GM10266 (cell line): ENCODE measurements around the gene ATP8B2.

Source experiments
- DNase-seq: peaks from one replicate; pipeline ENCODE4 v3.0.0; 2012; ENCODE audit errors: extremely low spot score
- TF ChIP-seq, protein P1 (sequence below): IDR thresholded peaks from 2 replicates; pipeline ENCODE4 v1.5.1; 2012; ENCODE audit warnings: mild to moderate bottlenecking, low read depth; ENCODE audit not compliant: control insufficient read depth, insufficient read depth; ENCODE audit errors: missing control alignments

The ATP8B2 gene

DNA sequence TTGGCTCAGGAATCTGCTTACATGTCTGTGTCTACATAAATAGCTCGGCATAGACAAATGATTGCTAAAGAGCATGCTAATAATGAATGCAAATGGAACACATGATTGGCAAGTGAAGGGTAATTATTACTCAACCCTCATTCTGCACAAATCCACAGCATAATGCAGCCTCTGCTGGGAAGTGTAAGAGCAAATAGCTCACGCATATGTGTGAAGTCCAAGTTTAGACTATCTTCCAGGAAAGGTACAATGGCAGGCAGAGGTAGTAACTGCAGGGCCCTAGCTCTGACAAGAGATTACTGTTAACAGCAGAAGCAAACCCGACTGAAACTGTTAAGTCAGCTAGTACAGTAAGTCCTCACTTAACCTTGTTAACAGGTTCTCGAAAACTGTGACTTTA lies 72.8 kb downstream of the ATP8B2 start:
- no peak for DNase-seq
- TF ChIP-seq, protein P1, sequence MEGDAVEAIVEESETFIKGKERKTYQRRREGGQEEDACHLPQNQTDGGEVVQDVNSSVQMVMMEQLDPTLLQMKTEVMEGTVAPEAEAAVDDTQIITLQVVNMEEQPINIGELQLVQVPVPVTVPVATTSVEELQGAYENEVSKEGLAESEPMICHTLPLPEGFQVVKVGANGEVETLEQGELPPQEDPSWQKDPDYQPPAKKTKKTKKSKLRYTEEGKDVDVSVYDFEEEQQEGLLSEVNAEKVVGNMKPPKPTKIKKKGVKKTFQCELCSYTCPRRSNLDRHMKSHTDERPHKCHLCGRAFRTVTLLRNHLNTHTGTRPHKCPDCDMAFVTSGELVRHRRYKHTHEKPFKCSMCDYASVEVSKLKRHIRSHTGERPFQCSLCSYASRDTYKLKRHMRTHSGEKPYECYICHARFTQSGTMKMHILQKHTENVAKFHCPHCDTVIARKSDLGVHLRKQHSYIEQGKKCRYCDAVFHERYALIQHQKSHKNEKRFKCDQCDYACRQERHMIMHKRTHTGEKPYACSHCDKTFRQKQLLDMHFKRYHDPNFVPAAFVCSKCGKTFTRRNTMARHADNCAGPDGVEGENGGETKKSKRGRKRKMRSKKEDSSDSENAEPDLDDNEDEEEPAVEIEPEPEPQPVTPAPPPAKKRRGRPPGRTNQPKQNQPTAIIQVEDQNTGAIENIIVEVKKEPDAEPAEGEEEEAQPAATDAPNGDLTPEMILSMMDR = no peak

DNA sequence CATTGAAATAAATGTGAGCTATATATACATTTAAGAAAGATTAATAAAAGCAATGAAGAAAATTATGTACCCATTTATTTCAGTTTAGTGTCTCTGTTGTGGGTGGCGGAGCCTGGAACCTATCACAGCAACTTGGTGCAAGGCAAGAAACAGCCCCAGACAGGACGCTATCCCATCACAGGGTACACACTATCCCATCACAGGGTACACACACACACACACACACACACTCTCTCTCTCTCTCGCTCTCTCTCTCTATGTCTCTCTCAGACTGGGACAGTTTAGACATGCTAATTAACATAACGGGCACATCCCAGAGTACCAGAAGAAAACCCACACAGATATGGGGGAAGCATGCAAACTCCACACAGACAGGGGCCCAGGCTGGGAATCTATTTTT lies 73.4 kb downstream of the ATP8B2 start:
- no peak for DNase-seq
- TF ChIP-seq, protein P1 = no peak

DNA sequence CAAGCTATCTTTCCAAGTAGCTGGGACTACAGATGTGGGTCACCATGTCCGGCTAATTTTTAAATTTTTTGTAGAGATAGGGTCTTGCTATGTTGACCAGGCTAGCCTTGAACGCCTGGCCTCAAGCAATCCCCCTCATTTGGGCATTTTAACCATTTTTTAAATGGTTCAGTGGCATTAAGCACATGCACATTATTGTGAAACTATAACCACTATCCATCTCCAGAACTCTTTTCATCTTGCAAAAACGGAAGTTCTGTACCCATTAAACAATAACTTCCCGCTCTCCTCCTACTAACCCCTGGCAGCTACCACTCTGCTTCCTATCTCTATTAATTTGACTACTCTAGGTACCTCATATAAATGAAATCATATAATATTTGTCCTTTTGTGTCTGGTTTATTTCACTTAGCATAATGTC lies 75.1 kb downstream of the ATP8B2 start:
- no peak for DNase-seq
- TF ChIP-seq, protein P1 = no peak
